Cardiac fibroblast (primary cell): ENCODE data around the gene RBM18.
A peak's percentile ranks its signal among the peaks of the same experiment; 100 is the strongest.

Experiments used
- DNase-seq, 2 donors: peaks; one replicate each; pipeline versions ENCODE4 v3.0.0 to v3.0.0-alpha.2; 2010; ENCODE audit warnings: low read depth in 2 of 2
- H3K4me3 ChIP-seq, 2 donors: replicated peaks in 1 of 2; 1 replicate in 1 of 2; 2 replicates in 1 of 2; pipeline ENCODE4 v1.5.1; 2011; ENCODE audit warnings: low read depth in 2 of 2, low read length in 2 of 2, mild to moderate bottlenecking in 2 of 2, moderate library complexity in 1 of 2
- TF ChIP-seq, protein P1 (sequence below): IDR thresholded peaks from one replicate; pipeline ENCODE4 v1.5.1; 2011; ENCODE audit warnings: low read depth, mild to moderate bottlenecking, low read length, inconsistent platforms

RBM18 gene

GRCh38 chr9:122205176-122205575 lies 59.5 kb downstream of the RBM18 start:
- H3K4me3 ChIP-seq = no peak overlapping the region
- no peak for DNase-seq
- TF ChIP-seq, protein P1, sequence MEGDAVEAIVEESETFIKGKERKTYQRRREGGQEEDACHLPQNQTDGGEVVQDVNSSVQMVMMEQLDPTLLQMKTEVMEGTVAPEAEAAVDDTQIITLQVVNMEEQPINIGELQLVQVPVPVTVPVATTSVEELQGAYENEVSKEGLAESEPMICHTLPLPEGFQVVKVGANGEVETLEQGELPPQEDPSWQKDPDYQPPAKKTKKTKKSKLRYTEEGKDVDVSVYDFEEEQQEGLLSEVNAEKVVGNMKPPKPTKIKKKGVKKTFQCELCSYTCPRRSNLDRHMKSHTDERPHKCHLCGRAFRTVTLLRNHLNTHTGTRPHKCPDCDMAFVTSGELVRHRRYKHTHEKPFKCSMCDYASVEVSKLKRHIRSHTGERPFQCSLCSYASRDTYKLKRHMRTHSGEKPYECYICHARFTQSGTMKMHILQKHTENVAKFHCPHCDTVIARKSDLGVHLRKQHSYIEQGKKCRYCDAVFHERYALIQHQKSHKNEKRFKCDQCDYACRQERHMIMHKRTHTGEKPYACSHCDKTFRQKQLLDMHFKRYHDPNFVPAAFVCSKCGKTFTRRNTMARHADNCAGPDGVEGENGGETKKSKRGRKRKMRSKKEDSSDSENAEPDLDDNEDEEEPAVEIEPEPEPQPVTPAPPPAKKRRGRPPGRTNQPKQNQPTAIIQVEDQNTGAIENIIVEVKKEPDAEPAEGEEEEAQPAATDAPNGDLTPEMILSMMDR = no peak

DNA sequence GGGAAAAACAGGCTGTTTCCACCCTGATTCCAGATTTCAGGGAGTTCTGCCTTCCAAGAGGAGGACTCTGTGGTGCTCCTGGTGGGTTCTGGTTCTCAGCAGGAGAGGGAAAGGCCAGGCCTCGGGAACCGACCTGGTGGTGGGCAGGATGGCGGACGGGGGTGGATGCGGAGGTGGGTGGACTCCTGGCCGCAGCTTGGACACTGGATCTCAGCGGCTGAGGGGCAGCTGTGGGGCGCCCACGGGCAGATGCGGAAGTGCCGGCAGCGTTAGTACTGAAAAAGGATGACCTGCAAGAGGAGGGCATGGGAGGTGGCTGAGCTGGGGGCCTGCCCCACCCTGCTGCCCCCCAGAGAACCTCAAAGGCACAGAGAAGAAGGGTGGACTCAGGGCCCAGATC lies 60.1 kb downstream of the RBM18 start:
- no peak overlapping the region for H3K4me3 ChIP-seq

DNA sequence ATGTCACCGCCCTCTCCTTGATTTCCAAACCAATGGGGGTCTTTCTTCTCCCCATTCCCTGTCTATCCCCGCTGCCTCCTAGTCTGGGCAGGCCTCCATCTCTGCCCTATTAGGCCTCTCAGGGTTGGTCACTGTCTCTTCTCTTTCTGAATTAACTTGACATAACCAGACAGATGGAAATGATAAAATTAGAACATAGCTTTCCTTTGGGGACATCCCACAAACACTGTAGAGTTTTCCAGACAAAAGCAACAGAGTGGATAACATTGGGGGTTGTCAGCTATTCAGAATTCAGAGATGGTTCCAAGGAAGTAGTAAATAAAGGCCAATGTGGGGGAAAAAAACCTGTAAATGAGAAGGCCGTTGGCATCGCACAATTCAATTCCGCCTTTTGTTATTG lies 60.6 kb downstream of the RBM18 start:
- TF ChIP-seq, protein P1 = no peak
- H3K4me3 ChIP-seq = no peak overlapping the region
- DNase-seq = no peak

More for the DNA sequence above, 60.1 kb downstream of the RBM18 start:
- TF ChIP-seq, protein P1 = no peak
- no peak for DNase-seq

DNA sequence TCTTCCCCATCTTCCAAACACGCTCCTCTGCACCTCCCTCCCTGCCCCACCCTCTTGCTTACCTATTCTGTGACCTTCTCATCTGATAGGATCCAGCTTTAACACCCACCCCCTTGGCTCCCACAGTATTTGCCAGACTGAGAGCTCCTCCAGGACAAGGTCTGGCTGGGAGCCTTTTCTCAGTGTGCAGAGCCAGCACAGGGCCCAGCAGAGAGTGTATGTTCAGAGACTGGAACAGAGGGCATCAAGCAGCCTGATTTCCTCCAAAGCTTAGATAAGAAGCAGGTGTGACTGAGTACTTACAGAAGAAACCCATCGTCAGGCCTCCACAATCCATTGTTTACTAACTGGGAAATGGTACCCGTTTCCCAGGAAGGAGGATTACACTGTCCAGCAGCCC lies 62.5 kb downstream of the RBM18 start:
- H3K4me3 ChIP-seq = no peak overlapping the region
- DNase-seq = no peak
- TF ChIP-seq, protein P1 = no peak

DNA sequence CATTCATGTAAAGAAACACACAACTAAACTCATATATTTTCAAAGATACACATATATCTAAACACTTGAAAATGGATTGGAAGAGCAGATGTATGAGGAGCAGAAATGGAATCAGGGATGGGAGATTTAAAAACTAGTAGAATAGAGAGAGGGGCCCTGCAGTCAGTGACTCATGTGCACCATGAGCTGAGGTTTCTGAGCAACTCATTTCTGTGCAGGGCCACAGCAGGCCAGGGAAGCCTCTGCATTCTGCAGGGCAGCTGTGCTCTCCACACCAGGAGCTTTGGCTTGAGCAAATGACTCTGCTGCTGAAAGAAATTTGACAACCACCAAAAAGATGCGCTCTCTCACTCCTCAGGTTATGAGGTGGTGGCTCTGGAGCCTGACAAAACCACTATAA lies 63.0 kb downstream of the RBM18 start:
- TF ChIP-seq, protein P1 = no peak
- no peak overlapping the region for H3K4me3 ChIP-seq
- DNase-seq = peak in 1 of 2 donors; percentile 36

DNA sequence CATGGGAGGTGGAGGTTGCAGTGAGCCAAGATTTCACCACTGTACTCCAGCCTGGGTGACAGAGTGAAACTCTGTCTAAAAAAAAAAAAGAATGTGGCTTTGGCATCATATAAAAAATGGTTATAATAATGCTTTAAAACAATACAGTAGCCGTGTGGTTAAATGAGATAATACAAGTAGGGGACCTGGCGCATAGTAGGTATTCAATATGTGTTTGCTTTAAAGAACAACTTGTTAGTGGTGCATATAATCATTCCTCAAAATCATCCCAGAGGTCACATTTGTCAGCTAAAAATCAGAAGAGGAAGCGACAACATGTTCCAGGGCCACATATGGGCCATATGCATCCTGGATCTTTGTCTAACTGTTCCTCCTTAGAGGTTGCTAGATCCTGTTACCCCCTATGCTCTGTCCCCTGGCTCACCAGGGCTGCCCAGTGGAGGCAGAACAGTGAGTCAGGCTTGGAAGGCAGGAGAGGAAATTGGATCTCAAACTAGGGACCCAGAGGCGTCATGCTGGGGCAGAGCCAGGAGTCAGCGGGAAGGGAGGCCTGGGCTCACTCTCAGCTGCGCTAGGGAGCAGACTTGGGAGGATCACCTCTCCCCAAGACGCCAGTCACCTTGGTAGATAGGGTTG lies 63.6 kb downstream of the RBM18 start:
- no peak overlapping the region for H3K4me3 ChIP-seq
- DNase-seq = peak; percentile 50 to 52
- TF ChIP-seq, protein P1 = no peak

DNA sequence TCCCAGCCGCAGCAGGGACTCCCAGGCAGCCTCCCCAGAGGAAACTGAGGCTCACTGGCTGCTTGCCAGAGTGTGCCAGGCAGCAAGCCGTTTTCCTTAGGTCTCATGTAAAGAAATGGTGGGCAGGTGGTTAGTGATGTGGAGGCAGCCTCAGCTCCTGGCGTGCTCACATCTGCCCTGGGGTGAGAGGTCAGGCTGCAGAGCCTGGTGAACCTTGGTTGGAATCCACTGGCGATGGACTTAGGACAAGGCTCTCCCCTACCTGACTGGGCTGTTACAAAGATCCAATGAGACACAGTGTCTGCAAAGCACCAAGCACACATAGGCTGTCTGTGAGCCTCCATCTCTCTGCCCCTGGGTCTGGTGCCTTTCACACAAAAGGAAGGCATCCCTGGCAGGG lies 66.8 kb downstream of the RBM18 start:
- no peak overlapping the region for H3K4me3 ChIP-seq
- DNase-seq = no peak
- TF ChIP-seq, protein P1 = no peak
